ENCODE results near the gene CA7.

The CA7 gene

GRCh38 chr16:66886914-66887313, 42.7 kb downstream of the CA7 start:
- no peak overlapping the region for H3K4me3 ChIP-seq (ENCODE audit: low read length)
- no peak for TF ChIP-seq CTCF (conservative IDR thresholded peaks at IDR 0.05; ENCODE audit: low read depth, low read length)
- DNase-seq (ENCODE audit: low read depth) = no peak

GRCh38 chr16:66888647-66889615, 44.7 kb downstream of the CA7 start:
- TF ChIP-seq CTCF (conservative IDR thresholded peaks at IDR 0.05; ENCODE audit: low read depth, low read length) = no peak
- no peak overlapping the region for H3K4me3 ChIP-seq (ENCODE audit: low read length)
- DNase-seq (ENCODE audit: low read depth) = no peak

DNA sequence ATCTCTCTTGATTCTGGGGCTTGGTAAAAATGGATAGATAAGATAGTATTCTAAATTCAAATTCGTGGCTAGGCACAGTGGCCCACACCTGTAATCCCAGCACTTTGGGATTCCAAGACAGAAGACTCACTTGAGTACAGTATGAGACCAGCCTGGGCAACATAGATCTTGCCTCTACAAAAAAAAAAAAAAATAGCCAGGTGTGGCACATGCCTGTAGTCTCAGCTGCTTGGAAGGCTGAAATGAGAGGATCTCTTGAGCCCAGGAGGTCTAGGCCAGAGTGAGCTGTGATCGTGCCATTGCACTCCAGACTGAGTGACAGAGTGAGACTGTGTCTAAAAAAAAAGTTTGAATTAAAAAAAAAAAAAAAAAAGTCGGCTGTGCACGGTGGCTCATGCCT, 45.4 kb downstream of the CA7 start:
- H3K4me3 ChIP-seq (ENCODE audit: low read length) = no peak overlapping the region
- no peak for TF ChIP-seq CTCF (conservative IDR thresholded peaks at IDR 0.05; ENCODE audit: low read depth, low read length)
- DNase-seq (ENCODE audit: low read depth) = no peak

DNA sequence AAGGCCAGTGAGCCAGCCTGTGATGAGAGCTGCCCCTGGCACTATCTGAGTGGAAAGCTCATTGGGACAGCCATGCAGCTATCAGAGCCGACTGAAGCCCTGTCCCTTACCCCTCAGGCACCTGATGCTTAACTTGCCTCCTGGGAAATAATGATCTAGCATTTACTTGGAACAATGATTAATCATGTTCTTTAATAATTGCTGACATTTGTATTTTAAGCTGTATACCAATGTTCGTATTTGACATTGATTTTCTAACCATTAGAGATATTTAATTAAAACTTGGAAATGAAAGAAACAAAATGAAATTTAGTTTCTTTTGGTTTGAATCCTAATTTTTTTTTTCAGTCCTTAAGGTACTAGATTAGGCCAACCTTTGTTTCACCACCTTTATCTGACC, 46.6 kb downstream of the CA7 start:
- DNase-seq (ENCODE audit: low read depth) = no peak
- no peak for TF ChIP-seq CTCF (conservative IDR thresholded peaks at IDR 0.05; ENCODE audit: low read depth, low read length)
- no peak overlapping the region for H3K4me3 ChIP-seq (ENCODE audit: low read length)

DNA sequence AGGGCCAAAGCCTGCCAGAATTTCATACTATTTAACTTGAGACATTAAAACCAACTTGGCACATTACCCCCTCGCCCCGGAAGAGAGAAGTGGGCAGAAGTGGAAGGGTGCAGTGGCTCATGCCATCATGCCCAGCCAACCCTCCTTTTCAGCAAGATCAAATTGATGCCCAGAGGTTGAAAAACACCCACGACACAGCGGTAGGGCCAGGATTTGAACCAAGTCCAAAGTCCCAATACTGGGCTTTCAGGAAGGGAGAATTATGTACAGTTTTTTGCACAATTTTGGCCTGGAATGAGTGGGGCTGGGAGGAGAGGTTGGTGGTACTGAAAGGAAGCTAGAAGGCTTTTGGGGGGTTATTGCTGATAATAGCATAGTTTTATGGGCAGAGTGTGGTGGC, 47.1 kb downstream of the CA7 start:
- no peak for DNase-seq (ENCODE audit: low read depth)
- TF ChIP-seq CTCF (conservative IDR thresholded peaks at IDR 0.05; ENCODE audit: low read depth, low read length) = no peak
- no peak overlapping the region for H3K4me3 ChIP-seq (ENCODE audit: low read length)

- no peak overlapping the region for H3K4me3 ChIP-seq (ENCODE audit: low read length)
- TF ChIP-seq CTCF (conservative IDR thresholded peaks at IDR 0.05; ENCODE audit: low read depth, low read length) = no peak
- DNase-seq (ENCODE audit: low read depth) = no peak
These were observed 47.6 kb downstream of the CA7 start for GRCh38 chr16:66891797-66892196.

- H3K4me3 ChIP-seq (ENCODE audit: low read length) = no peak overlapping the region
- DNase-seq (ENCODE audit: low read depth) = no peak
- TF ChIP-seq CTCF (conservative IDR thresholded peaks at IDR 0.05; ENCODE audit: low read depth, low read length) = no peak
These were observed 49.8 kb downstream of the CA7 start for GRCh38 chr16:66894055-66894454.

All from retinal pigment epithelial cell (primary cell).